KOPT-K1 (cell line): Measurements from ENCODE around the gene APBA3.

Experiments used
- H3K27ac ChIP-seq: fragments of 200-600 bp; sonication (generic); 2 replicates; pipeline ENCODE4 v1.5.1; 2016; ENCODE audit warnings: antibody characterized with exemption, mild to moderate bottlenecking, low read depth, low read length; ENCODE audit not compliant: poor library complexity, severe bottlenecking
- H3K36me3 ChIP-seq: fragments of 200-600 bp; sonication (generic); 2 replicates; pipeline ENCODE4 v1.5.1; 2017; ENCODE audit warnings: antibody characterized with exemption, mild to moderate bottlenecking, low read length, moderate library complexity; ENCODE audit not compliant: insufficient read depth
- H3K9me3 ChIP-seq: fragments of 200-600 bp; sonication (generic); 2 replicates; pipeline ENCODE4 v1.5.1; 2017; ENCODE audit warnings: antibody characterized with exemption, low read length, mild to moderate bottlenecking; ENCODE audit not compliant: insufficient read depth, poor library complexity, severe bottlenecking

Gene APBA3

GRCh38 chr19:3798137-3798536 lies 36.6 kb upstream of the APBA3 start:
- peaks cover 11% of the 10 kb centered on the region for H3K9me3 ChIP-seq
- H3K27ac ChIP-seq, result no peak overlapping the region

GRCh38 chr19:3796358-3796757 lies 34.9 kb upstream of the APBA3 start:
- Histone ChIP-seq H3K27ac (no peak overlapping the region), H3K9me3 (peaks cover 12% of the 10 kb centered on the region)

More at GRCh38 chr19:3798137-3798536, 36.6 kb upstream of the APBA3 start:
- no peaks in the 10 kb centered on the region for H3K36me3 ChIP-seq

GRCh38 chr19:3793799-3794198 lies 32.3 kb upstream of the APBA3 start:
- no peak overlapping the region for H3K27ac ChIP-seq
- peaks cover 20% of the 10 kb centered on the region for H3K9me3 ChIP-seq
- no peaks in the 10 kb centered on the region for H3K36me3 ChIP-seq

More at GRCh38 chr19:3796358-3796757, 34.9 kb upstream of the APBA3 start:
- H3K36me3 ChIP-seq, result no peaks in the 10 kb centered on the region

GRCh38 chr19:3792114-3792513 lies 30.6 kb upstream of the APBA3 start:
- Histone ChIP-seq H3K27ac (no peak overlapping the region), H3K9me3 (peaks cover 20% of the 10 kb centered on the region), H3K36me3 (no peaks in the 10 kb centered on the region)

- no peak overlapping the region for H3K27ac ChIP-seq
- no peaks in the 10 kb centered on the region for H3K36me3 ChIP-seq
- H3K9me3 ChIP-seq, result peaks cover 8% of the 10 kb centered on the region
These were observed 29.4 kb upstream of the APBA3 start for GRCh38 chr19:3790941-3791340.

GRCh38 chr19:3790209-3790734 lies 28.8 kb upstream of the APBA3 start:
- Histone ChIP-seq H3K36me3 (no peaks in the 10 kb centered on the region), H3K27ac (no peak overlapping the region), H3K9me3 (peaks cover 8% of the 10 kb centered on the region)

- Histone ChIP-seq H3K27ac (no peak overlapping the region), H3K9me3 (peaks cover 8% of the 10 kb centered on the region), H3K36me3 (no peaks in the 10 kb centered on the region)
These were observed 27.7 kb upstream of the APBA3 start for GRCh38 chr19:3788996-3789778.

DNA sequence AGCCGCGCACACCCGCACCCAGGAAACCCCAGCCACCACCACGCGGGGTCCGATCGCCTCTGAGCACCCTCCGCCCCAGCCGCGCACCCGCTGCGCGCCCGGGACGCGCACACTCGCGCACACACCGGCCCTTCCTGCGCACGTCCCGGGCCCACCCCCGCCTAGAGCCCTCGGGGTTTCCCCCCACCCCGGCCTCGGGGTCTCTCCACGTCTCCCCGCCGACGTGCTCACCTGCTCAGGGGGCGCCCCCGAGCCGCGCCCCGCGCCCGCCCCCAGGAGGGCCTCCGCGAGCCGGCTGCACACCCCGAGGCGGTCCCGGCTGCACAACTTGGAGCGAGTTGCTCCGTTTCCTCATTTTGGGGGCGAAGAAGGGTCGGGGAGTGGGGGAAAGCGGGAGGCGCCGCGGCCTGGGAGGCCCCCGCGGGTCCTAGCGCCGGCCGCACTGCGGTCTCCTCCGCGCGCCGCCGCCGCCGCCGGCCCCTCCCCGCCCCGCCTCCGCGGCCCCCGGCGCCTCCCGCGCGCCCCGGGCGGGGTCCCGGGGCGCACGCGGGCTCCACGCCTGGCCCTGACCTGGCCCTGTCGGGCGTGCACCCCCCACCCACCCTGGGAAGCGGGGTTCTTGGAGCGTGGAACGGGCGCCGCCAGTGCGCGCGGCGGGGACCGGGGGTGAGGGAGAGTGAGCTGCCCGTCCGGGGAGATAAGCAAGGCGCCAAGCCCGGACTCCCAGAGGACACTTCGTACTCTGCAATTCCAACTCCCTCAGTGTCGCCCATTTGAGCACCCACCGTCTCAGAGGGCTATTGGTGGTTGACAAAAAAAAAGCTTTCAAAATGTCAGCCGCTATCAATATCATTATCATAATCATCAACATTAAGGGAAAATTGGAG lies 24.7 kb upstream of the APBA3 start, which contains the start of gene MATK:
Gene MATK (minus strand): TSS at position 444 of the 887 bp plus-strand sequence. CDS start 1,246 bp downstream, outside the sequence.
- peaks cover 20% of the 10 kb centered on the region for H3K9me3 ChIP-seq

DNA sequence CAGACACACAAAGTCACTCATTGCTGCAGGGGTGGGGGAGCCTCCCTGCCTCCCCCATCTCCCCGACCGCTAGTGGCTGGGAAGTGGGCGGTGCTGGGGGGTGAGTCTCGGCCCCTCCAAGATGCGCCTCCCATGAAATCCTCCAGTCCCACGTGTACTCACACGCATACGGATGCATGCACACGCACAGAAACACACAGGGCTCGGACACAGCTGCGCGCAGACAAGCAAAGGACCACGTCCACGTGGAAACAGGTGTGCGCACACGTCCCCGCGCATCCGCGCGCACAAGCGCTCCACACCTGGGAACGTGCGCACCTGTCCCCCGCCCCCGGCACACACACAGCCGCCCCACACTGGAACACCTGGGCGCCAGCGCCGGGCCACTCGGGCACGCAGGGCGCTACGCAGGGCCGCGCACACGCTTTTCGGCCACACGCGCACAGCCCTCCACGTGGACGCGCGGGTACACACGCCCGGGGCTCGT lies 24.0 kb upstream of the APBA3 start:
- Histone ChIP-seq H3K36me3 (no peaks in the 10 kb centered on the region), H3K27ac (no peak overlapping the region), H3K9me3 (peaks cover 19% of the 10 kb centered on the region)

More for the DNA sequence above, 24.7 kb upstream of the APBA3 start, which contains the start of gene MATK:
- Histone ChIP-seq H3K36me3 (no peaks in the 10 kb centered on the region), H3K27ac (no peak within 1 kb of the TSS)

DNA sequence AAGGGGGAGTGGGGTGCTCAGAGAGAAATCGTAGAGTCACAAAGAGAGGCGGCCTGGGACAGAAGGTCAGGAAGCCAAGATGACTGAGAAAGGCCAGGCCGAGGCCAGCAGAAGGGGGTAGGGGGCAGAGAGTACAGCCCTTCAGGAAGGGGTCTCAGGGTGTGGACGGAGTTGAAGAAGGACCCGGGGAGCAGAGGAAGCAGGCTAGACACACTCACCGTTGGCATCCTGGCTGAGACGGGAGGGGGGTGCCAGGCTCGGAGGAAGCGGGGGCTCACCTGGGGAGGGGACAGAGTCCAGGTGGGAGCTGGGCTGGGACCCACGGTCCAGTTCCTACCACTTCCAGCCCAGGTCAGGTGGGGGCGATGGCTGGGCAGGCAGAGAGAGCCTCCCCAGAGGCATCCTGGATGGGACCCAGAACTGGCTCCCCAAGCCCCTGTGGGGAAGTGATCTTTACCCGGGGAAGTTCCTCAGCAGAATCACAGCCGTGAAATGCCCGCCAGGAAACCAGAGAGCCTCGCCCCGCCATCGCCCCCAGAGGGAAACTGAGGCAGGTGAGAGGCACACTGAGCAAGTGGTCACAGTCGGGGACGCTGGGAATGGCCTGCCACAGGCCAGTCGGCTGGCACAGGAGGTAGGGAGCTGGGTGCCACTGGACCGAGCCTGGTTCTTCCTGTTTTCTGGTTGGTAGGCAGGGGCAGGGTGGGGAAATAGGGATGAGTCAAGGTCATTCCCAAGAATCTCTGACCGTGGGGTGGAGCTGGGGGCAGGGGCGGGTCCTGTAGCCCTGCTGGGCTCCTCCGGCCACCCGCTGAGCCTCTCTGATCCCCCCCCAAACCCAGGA lies 23.3 kb upstream of the APBA3 start:
- H3K36me3 ChIP-seq, result no peaks in the 10 kb centered on the region
- H3K27ac ChIP-seq, result no peak overlapping the region
- H3K9me3 ChIP-seq, result peaks cover 19% of the 10 kb centered on the region

DNA sequence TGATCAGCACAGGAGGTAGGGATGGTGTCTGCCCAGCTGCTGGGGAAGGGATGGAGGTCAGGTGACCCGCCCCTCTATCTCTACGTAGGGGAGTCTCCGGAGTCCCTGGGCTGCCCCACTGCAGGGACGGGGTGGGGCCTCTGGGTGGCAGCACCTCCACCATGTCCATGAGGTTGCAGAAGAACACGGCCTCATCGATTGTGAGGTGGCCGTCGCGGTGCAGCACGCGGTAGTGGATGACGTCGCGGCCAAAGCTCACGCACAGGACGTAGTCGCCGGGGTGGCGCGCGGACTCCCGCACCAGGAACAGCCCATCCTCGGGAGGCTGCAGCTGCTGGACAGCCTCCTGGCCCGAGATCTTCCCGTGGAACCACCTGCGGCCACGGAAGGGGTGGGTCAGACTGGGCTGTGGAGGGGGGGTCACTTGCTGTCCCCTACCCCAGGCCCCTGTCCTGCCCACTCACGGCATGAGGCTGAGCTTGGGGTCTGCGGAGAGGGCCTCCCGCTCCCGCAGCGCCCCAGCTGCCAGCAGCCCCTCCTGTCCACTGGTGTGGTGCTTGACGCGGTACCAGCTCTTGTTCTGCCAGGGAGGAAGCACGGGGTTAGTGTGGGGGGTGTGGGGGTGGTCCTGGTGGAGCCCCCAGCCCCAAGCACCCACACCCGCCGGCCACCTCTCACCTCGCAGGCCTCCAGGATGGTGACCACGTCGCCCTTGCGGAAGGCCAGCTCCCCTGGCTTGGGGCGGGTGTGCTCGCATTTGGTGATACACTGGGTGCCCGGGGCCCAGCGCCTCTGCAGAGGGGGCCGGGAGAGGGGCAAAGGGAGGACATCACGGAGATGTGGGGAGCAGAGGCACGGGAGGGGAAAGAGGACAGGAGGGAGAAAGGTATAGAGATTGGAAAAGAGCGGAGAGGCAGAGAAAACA lies 22.4 kb upstream of the APBA3 start:
- Histone ChIP-seq H3K27ac (no peak overlapping the region), H3K36me3 (no peaks in the 10 kb centered on the region), H3K9me3 (peaks cover 19% of the 10 kb centered on the region)

DNA sequence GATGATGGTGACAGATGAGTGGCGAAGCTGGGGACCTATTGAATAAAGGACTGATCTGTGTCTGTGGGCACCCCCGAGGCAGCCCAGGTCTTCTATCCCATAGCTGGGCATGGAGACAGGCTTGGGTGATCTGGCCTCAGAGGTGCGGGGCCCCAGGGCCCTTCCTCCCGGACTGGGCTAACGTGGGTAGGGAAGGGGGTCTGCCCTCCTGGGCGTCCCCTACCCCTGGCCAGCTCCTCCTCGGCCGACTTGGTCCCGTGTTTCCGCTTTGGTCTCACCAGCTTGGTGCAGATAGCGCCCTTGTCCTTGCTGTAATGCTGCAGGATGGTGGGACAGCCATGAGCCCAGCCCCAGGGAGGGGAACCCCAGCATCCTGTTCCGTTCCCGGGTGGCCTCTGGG lies 21.4 kb upstream of the APBA3 start:
- Histone ChIP-seq H3K9me3 (peaks cover 19% of the 10 kb centered on the region), H3K36me3 (no peaks in the 10 kb centered on the region), H3K27ac (no peak overlapping the region)

GRCh38 chr19:3782330-3782729 lies 20.8 kb upstream of the APBA3 start:
- H3K9me3 ChIP-seq, result peaks cover 19% of the 10 kb centered on the region
- no peak overlapping the region for H3K27ac ChIP-seq
- H3K36me3 ChIP-seq, result no peaks in the 10 kb centered on the region
